ENCODE measurements around the gene NCAPG2.

Gene NCAPG2

DNA sequence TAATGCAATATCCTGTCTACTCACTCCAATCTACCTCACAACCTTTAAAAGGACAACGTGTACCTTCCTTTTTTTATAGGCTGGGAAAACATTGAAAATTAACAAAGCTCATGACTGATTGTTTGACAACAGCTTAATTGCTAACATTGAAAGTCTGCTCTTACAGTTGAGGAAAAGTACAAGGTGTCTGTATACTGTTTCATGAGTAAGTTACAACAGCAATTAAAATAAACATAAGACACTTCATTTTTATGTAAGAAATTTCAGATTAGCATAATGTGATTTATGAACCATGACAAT, 28.6 kb upstream of the NCAPG2 start:
- no peak for DNase-seq (ENCODE audit: low spot score)

GRCh38 chr7:158732494-158733219, 28.1 kb upstream of the NCAPG2 start:
- no peak for DNase-seq (ENCODE audit: low spot score)

DNA sequence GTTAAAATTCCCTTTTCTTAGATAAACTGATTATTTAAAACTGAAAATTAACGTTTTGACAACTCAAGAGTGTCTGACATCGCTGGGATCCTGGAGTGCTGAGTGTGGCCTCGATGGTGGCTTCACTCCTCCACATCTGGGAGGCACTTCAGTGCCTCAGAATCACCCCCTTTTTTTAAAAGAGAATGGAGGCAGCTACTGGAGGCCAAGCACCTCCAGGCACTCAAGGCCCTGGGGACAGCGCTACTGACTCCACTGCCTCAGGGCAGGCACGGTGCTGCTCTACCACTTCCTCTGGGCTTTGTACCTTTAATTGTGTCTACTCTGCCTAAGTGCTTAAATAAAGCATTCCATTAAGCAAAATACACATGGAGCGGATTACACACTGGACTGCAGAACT, 27.2 kb upstream of the NCAPG2 start:
- no peak for DNase-seq (ENCODE audit: low spot score)

GRCh38 chr7:158730383-158731346, 26.1 kb upstream of the NCAPG2 start:
- DNase-seq (ENCODE audit: low spot score): no peak

- no peak for DNase-seq (ENCODE audit: low spot score)
Measured at GRCh38 chr7:158729646-158730382, 25.2 kb upstream of the NCAPG2 start.

- no peak for DNase-seq (ENCODE audit: low spot score)
Measured at GRCh38 chr7:158728911-158729645, 24.5 kb upstream of the NCAPG2 start.

DNA sequence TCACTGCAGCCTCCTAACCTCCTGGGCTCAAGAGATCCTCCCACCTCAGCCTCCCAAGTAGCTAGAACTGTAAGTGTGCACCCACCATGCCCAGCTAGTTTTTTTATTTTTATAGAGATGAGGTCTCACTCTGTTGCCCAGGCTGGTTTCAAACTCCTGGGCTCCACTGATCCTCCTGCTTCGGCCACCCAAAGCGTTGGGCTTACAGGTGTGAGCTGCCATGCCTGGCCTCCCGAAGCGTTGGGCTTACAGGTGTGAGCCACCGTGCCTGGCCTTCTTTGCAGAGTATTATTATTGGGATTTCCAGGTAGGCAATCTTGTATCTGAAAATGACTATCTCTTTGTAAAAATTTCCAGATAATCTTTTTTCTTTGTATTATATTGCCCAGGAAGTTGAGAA, 23.1 kb upstream of the NCAPG2 start:
- DNase-seq (ENCODE audit: low spot score): no peak

DNA sequence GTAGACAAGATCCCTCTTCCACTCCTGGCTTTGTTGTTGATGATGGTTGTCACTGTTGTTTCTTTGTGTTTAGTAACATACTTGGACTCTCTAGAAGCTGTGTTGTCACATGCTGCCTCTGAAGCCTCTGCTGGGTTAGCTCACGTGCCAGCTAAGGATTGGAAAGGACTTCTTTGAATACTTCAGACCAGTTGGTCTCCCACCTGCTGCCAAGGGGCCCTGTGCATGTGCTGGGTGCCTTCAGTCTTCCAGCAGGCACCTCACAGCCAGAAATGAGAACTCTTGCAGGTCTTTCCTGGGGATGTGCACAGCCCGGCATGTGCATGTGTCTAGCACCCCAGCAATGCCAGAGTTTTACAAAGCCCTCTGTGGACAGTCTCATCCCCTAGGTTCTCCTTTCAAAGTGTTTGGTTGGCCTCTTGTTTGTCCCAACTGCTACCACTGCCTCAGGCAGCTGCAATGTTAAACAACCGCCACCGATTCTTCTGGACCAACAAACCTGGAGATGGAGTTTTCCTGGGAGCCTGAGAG, 21.7 kb upstream of the NCAPG2 start:
- DNase-seq (ENCODE audit: low spot score): no peak

DNA sequence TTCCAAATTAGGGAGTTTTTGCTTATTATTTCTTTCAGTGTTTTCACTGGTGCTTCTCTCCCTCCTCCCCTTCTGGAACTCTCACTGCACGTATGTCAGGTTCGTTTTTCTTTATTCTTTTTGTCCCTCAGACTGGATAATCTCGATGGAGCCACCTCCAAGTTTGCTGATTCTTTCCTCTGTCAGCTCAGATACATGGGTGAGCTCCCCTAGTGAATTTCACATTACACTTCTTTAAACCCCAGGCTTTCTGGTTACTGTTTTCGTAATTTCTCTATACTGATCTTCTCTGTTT, 20.8 kb upstream of the NCAPG2 start:
- no peak for DNase-seq (ENCODE audit: low spot score)

GRCh38 chr7:158724658-158725505, 20.3 kb upstream of the NCAPG2 start:
- no peak for DNase-seq (ENCODE audit: low spot score)

DNA sequence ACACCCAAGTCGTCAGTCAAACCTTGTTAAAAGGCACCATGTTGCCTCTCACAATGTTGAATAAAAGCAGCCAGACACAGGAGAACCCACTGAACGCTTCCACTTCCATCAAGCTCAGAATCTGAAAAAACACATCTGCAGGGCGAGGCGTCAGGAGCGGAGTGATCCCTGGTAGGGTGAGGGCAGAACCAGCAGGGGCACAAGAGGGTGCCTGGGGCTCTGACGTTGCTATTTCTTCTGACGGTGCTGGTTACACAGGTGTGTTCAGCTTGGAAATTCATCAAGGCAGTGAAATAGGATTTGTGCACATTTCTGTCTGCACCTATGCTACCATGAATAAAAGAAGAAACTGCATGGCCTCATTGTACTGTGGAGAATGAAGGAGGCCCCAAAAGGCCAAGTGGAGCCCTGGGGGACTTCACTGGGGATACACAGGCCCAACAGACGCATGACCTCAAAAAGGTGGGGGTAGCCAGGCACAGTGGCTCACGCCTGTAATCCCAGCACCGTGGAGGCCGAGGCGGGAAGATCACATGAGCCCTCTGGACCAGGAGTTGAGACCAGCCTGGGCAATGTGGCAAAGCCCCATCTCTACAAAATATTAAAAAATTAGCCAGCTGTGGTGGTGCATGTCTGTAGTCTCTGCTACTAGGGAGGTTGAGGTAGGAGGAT, 19.2 kb upstream of the NCAPG2 start:
- no peak for DNase-seq (ENCODE audit: low spot score)

- DNase-seq (ENCODE audit: low spot score): no peak
Measured at GRCh38 chr7:158723266-158723665, 18.7 kb upstream of the NCAPG2 start.

DNA sequence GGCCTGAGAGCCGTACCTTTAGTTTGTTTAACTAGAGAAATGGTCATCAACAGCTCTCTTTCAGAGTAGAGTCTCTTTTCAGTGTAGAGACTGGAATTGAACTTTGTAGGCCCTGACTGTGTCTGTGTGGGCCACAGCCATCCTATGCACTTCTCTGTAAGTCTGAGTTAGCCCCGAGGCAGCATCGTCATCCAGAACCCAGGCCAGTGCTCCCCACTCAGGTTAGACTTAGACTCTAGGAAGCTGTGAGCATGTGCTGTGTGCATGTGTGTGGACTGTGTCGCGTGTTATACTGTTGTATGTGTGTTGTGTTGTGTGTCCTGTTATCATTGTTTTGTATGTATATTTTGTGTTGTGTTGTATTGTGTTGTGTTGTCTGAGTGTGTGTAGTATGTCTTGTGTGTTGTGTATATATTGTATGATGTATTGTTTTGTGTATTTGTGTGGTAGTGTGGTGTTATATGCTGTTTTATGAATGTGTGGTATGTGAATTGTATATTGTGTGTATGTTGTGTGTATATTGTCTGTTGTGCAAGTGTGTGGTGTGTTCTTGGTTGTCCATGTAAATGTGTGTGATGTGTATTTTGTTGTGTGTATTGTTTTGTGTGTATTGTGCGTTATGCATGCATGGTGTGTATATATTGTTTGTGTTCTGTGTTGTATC, 18.1 kb upstream of the NCAPG2 start:
- no peak for DNase-seq (ENCODE audit: low spot score)

DNA sequence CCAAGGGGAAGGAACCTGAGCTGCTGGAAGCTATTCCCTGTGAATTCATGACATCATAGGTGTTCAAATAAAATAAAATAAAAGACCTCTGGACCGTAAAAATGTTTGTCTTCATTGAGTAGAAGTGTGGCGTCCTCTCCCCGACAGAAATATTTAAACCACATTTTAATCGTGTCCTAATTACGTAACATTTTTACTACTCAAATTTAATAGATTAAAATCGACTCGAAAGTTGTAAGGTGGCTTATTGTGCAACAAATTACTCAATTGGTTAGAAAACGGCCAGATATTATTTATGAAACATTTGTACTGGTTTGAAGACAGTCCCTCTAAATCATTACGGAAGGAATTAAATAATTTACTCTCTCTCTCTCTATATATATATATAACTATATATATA, 15.5 kb upstream of the NCAPG2 start:
- no peak for DNase-seq (ENCODE audit: low spot score)

- DNase-seq (ENCODE audit: low spot score): no peak
Measured at GRCh38 chr7:158716802-158717201, 12.2 kb upstream of the NCAPG2 start.

- no peak for DNase-seq (ENCODE audit: low spot score)
Measured at GRCh38 chr7:158710651-158711102, 6.1 kb upstream of the NCAPG2 start.

GRCh38 chr7:158707610-158708009, 3.0 kb upstream of the NCAPG2 start:
- DNase-seq (ENCODE audit: low spot score): no peak

DNA sequence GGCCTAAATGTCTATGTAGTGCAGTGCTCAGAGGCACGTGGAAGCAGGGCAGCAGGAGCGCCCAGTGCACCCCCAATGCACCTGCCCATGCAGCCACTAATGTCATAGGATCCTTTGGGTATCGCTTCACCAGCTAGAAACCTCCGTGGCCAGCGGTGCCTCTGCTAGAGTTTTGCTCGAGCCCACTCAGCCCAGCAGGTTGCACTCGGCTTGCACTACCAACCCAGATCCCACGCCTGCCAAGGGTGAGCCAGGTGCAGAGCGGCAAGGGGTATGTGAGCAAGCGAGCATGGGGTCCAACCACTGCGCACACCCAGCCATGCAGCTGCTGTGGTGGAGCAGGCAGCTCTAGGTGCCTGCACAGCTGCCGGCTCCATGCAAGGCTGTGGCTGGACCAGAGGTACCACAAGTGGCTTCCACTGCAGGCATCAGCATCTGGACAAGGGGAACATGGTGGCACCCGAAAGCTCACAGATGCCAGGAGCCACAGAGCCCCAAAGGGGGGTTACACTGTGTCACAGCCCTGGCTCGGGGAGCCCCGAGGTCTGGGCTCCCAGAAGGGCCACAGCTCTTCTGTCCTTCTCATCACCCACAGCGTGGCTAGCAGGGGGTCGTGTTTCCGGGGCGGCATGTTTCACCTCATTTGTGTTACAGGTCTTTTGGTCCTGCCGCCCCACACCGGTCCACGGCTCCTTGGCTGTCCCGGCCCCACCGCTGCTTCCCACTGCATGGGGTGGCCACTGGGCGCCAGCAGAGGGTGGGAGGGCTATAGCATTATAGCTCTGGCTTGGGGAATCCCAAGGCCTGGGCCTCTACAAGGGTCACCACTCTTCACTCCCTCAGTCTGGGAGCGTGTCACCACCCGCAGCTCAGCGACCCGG, 2.3 kb upstream of the NCAPG2 start:
- DNase-seq (ENCODE audit: low spot score): no peak

DNA sequence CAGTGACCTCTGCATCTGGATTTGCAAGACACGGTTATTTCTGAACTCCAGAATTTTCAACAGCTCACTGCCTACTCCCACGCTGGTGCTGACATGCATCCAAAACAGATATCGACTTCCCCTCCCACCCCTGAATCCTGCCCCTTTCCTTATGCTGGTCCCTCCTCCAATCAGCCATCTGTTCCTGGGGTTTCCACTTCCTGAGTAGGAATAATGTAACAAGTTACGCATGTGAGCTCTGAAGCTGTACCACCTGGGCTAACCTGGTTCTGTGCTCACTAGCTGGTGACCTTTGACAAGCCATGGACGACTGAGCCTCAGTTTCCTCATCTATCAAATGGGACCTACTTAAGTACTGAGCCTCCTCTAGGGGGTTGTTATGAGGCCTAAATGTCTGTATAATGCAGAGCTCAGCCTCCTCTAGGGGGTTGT, 1.7 kb upstream of the NCAPG2 start:
- DNase-seq (ENCODE audit: low spot score): no peak

All from HuH-7 (cell line).